GM23338 (cell line): ENCODE measurements around the gene LIMS3.
"Not testable (repeated sequence)": the region's sequence is repeated elsewhere in the genome, so short reads cannot be mapped to it uniquely, and the experiment has no call there.

Experiments
- CREB1 ChIP-seq: fragments of 250-450 bp; sonication (Bioruptor Pico); IDR thresholded peaks from 2 replicates; pipeline ENCODE4 v1.5.0; 2020; ENCODE audit warnings: low read depth, mild to moderate bottlenecking, moderate library complexity
- CTCF ChIP-seq, 2 experiments: fragments of 200-600 bp in 1 of 2; sonication (generic) in 1 of 2; conservative IDR thresholded peaks; 2 replicates each; pipeline versions ENCODE4 v1.5.1 to v1.6.1; 2016 to 2017; ENCODE audit warnings: antibody characterized with exemption in 2 of 2, low read depth in 2 of 2, mild to moderate bottlenecking in 2 of 2, moderate library complexity in 1 of 2
- ETS1 ChIP-seq: IDR thresholded peaks from 2 replicates; pipeline ENCODE4 v1.6.1; 2016; ENCODE audit warnings: antibody characterized with exemption
- JUNB ChIP-seq: IDR thresholded peaks from one replicate; pipeline ENCODE4 v1.6.1; 2016; ENCODE audit warnings: antibody characterized with exemption; ENCODE audit not compliant: unreplicated experiment
- POLR2AphosphoS5 ChIP-seq: IDR thresholded peaks from 2 replicates; pipeline ENCODE4 v1.6.1; 2016; ENCODE audit warnings: antibody characterized with exemption, low read depth
- REST ChIP-seq: IDR thresholded peaks from one replicate; pipeline ENCODE4 v1.6.1; 2018; ENCODE audit warnings: antibody characterized with exemption; ENCODE audit not compliant: unreplicated experiment

GRCh38 chr2:109914552-109914951, 16.1 kb downstream of the LIMS3 start:
- TF ChIP-seq CREB1 (CRISPR knock-in tag); REST; CTCF (conservative IDR thresholded peaks at IDR 0.05; ENCODE audit: low read depth in 2 of 2); POLR2AphosphoS5; ETS1; JUNB: not testable (repeated sequence)
